ENCODE results near the gene SGCA.

SGCA gene

DNA sequence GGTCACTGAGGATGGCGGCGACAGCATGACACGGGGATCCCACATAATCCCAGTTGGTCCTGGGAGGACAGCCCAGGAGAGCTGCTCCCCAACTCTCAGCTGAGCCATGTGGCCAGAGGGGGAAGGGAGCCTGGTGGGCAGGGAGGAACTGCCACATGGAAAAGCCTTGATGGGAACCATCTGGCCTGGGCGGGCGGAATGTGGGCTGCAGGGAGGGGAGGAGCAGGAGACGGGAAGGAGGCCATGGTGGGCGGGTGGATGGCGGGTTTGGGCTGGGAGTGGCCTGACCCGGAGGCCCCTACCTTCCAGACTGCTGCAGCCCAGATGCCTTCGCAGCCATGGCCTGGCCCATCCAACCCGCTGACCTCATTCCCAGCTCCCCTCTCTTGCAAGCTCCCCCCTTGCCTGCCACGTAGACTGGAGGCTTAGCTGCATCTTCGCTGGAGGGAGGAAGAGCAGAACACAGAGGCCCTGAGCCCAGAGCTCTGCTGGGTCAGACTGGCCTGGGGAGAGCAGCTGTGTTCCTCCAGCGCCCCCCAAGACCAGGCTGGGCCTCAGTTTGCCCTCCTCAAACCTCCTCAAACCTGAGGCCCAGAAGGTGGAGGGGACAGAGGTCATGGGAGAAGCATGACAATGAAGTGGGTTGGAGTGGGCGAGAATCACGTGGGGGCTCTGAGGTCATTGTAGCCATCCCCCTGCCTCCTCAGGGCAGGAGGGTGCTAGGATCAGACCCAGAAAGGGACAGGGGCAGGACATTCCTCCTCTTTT lies 43.9 kb downstream of the SGCA start:
- no peaks in the 10 kb centered on the region for H3K36me3 ChIP-seq (ENCODE audit: control insufficient read depth in 1 of 2, insufficient read depth in 2 of 2, low read length in 2 of 2)
- H3K27me3 ChIP-seq (ENCODE audit: control insufficient read depth in 1 of 2, insufficient read depth in 2 of 2, low read length in 2 of 2), result peaks cover 22 to 27% of the 10 kb centered on the region in 2 donors
- H3K4me1 ChIP-seq (ENCODE audit: control insufficient read depth in 1 of 2, insufficient read depth in 2 of 2, low read length in 2 of 2), result peaks cover 0 to 17% of the 10 kb centered on the region in 2 donors
- peak overlapping the region in 1 of 2 donors; percentile 56 for H3K9ac ChIP-seq (ENCODE audit: low read depth in 1 of 2, low read length in 2 of 2)
- H3K9me3 ChIP-seq (ENCODE audit: control insufficient read depth in 1 of 2, low read length in 2 of 2), result no peaks in the 10 kb centered on the region
- H3K27ac ChIP-seq (ENCODE audit: low read depth, low read length), result peak overlapping the region; percentile 81
- peak overlapping the region in 1 of 2 donors; percentile 3 for H3K4me3 ChIP-seq (ENCODE audit: low read depth in 1 of 2, low read length in 2 of 2)

DNA sequence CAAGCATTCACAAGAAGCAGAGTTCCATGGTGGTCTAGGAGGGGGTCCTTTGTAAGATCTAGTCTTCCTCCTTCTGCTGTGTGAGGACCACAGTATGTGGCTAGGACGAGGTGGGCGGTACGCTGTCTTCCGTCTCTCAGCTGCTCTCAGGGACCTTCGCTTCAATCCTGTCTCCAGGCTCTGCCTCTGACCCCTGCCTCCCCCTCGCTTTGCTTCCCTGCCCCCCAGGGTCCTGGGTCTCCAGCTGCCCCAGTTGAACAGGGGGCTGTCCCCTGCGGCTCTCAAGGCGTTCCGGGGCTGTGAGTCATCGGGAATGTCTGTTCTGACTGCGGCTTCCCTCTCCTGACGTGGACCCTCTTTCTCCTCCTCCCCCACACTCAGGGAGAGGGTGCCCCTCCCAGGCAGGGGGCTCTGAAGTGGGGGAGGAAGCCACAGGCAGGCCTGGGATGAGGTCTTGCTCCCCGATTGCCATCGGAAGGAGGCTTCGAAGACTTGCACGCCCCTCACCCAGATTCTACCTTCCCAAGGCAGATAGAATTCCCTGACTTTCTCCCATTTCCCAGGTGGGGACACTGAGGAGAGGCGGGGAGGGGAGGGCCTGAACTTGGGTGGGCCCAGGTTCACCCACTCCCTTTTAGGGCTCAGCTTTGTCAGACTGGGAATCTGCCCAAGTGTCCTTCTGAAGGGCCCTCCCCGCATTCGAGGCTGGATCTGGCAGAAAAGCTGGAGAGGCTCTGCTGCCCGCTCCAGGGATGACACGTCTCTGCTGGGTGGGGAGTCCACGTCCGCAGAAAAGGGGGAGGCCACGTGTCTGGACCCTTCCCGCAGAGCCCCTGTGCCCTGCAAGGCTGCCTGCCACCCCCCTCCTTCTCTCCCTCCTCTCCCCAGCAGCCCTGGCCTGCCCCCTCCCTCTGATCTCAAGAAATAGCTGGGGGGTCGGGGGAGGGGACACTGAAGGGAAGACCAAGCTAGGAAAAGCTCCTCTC lies 44.7 kb downstream of the SGCA start:
- H3K9ac ChIP-seq (ENCODE audit: low read depth in 1 of 2, low read length in 2 of 2), result peak overlapping the region in 1 of 2 donors; percentile 56
- H3K27ac ChIP-seq (ENCODE audit: low read depth, low read length), result peak overlapping the region; percentile 81
- H3K4me3 ChIP-seq (ENCODE audit: low read depth in 1 of 2, low read length in 2 of 2), result peak overlapping the region in 1 of 2 donors; percentile 3
- H3K4me1 ChIP-seq (ENCODE audit: control insufficient read depth in 1 of 2, insufficient read depth in 2 of 2, low read length in 2 of 2), result peaks cover 0 to 15% of the 10 kb centered on the region in 2 donors
- H3K27me3 ChIP-seq (ENCODE audit: control insufficient read depth in 1 of 2, insufficient read depth in 2 of 2, low read length in 2 of 2), result peaks cover 22 to 27% of the 10 kb centered on the region in 2 donors
- no peaks in the 10 kb centered on the region for H3K9me3 ChIP-seq (ENCODE audit: control insufficient read depth in 1 of 2, low read length in 2 of 2)
- H3K36me3 ChIP-seq (ENCODE audit: control insufficient read depth in 1 of 2, insufficient read depth in 2 of 2, low read length in 2 of 2), result no peaks in the 10 kb centered on the region

DNA sequence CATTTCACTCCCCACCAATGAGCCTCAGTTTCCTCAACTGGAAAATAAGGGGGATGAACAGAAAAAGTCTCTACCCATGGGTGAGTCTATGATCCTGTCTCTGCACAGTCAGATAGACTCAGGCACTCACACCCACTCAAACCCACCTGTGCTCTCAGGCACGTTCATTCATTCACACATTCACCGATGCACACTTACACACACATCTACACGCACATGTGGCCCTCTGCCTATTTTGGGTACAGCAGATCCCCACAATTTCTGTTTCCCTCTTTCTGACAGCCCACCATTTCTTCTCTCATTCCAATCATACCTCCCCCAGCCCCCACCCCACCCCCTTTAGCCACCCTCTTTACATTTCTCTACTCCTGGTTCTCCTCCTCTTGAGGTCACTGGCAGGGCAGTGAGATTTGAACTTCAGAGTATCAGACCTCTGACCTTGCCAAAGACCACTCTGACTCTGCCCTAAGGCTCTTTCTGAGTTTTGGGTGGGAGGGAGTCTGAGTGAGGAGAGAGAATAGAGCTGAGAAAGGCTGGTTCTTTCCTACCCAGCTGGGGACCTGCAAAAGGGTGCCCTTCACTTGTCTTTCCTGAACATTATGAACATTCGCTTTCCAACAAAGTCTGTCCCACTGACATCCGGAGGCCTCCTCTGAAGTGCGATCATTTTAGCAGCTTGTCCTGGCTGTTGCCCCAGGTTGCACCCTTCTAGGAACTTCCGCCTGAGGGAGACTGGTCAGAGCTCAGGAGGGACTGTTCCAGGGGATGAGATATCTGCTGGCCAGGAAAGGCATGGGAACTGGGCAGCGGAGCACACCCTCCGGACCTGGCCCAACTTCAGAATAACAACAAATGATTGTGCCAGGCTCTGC lies 45.7 kb downstream of the SGCA start:
- Histone ChIP-seq H3K27me3 (ENCODE audit: control insufficient read depth in 1 of 2, insufficient read depth in 2 of 2, low read length in 2 of 2) (peaks cover 22 to 26% of the 10 kb centered on the region in 2 donors), H3K9me3 (ENCODE audit: control insufficient read depth in 1 of 2, low read length in 2 of 2) (no peaks in the 10 kb centered on the region), H3K27ac (ENCODE audit: low read depth, low read length) (peak overlapping the region; percentile 20), H3K9ac (ENCODE audit: low read depth in 1 of 2, low read length in 2 of 2) (no peak overlapping the region), H3K4me3 (ENCODE audit: low read depth in 1 of 2, low read length in 2 of 2) (no peak overlapping the region), H3K36me3 (ENCODE audit: control insufficient read depth in 1 of 2, insufficient read depth in 2 of 2, low read length in 2 of 2) (no peaks in the 10 kb centered on the region), H3K4me1 (ENCODE audit: control insufficient read depth in 1 of 2, insufficient read depth in 2 of 2, low read length in 2 of 2) (peaks cover 0 to 10% of the 10 kb centered on the region in 2 donors)

DNA sequence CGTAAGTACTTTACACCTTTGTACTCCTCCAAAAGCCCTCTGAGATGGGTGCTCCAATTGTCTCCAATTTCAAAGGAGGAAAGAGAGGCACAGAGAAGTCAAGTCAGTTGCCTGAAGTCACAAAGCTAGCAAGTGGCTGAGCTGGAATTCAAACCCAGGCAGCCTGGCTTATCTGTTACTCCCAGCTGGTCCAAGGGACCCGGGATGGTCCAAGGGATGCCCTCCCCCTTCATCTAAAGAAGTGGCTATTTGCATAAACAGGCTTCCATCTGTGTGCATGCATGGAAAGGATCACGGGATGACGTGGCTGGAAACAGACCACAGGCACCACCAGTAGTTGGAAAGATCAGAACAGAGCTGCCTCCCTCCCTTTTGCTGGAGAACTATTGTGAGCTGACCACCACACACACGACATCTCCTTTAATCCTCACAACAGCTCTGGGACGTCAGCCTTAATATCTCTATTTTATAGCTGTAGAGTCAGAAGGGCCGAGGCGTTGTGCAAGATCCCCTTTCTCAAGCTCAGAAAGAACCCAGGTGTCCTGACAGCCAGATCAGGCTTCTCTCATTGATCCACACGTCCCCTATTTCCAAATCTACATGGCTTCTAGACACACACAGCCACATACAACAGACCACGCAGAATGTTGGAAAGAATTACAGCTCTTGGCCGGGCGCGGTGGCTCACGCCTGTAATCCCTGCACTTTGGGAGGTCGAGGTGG lies 46.5 kb downstream of the SGCA start:
- no peaks in the 10 kb centered on the region for H3K9me3 ChIP-seq (ENCODE audit: control insufficient read depth in 1 of 2, low read length in 2 of 2)
- H3K27ac ChIP-seq (ENCODE audit: low read depth, low read length), result peak overlapping the region; percentile 6
- H3K4me3 ChIP-seq (ENCODE audit: low read depth in 1 of 2, low read length in 2 of 2), result no peak overlapping the region
- H3K9ac ChIP-seq (ENCODE audit: low read depth in 1 of 2, low read length in 2 of 2), result no peak overlapping the region
- peaks cover 0 to 10% of the 10 kb centered on the region in 2 donors for H3K4me1 ChIP-seq (ENCODE audit: control insufficient read depth in 1 of 2, insufficient read depth in 2 of 2, low read length in 2 of 2)
- H3K36me3 ChIP-seq (ENCODE audit: control insufficient read depth in 1 of 2, insufficient read depth in 2 of 2, low read length in 2 of 2), result no peaks in the 10 kb centered on the region
- H3K27me3 ChIP-seq (ENCODE audit: control insufficient read depth in 1 of 2, insufficient read depth in 2 of 2, low read length in 2 of 2), result peaks cover 18 to 26% of the 10 kb centered on the region in 2 donors

DNA sequence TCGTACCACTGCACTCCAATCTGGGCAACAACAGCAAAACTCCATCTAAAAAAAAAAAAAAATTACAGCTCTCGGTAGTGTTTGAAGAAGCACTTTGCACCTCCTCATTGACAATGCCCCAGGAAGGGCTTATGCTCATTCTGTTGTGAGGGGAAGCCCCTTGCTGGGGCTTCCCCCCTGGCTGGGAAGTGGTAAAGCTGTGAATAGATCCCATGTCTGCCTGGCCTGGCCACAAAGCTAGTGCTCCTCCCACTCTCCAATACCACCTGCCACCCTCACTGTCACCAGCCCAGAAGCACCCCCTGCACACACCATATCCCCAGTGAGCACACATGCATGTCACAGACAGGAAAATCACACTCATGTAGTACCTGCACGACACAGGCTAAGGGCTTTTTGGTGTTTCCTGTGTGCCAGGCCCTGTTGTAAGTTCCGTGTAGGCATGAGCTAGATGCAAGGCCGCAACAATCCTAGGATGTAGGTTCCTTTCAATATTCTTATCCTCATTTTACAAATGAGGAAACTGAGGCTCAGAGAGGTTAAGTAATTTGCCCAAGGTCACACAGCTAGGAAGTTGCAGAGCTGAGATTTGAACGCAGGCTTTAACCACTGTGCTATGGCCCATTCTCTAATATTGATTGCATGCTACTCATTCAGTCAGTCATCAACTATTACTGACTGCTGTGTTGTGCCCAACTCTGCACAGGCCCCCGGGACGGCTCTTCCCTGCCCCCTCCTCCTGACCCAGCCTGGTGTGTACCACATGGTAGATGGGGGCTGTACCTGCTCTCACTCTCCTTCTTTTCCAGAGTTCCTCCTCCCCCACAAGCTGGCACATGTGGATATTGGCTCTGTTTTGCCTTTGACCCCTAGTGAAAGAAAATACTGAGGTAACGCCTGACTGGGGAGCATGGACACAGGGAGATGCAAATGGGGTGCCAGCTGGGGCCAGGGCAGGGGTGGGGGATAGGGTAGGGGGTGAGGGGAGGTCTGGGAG lies 47.5 kb downstream of the SGCA start:
- Histone ChIP-seq H3K27ac (ENCODE audit: low read depth, low read length) (no peak overlapping the region), H3K4me3 (ENCODE audit: low read depth in 1 of 2, low read length in 2 of 2) (no peak overlapping the region), H3K4me1 (ENCODE audit: control insufficient read depth in 1 of 2, insufficient read depth in 2 of 2, low read length in 2 of 2) (peaks cover 0 to 10% of the 10 kb centered on the region in 2 donors)

DNA sequence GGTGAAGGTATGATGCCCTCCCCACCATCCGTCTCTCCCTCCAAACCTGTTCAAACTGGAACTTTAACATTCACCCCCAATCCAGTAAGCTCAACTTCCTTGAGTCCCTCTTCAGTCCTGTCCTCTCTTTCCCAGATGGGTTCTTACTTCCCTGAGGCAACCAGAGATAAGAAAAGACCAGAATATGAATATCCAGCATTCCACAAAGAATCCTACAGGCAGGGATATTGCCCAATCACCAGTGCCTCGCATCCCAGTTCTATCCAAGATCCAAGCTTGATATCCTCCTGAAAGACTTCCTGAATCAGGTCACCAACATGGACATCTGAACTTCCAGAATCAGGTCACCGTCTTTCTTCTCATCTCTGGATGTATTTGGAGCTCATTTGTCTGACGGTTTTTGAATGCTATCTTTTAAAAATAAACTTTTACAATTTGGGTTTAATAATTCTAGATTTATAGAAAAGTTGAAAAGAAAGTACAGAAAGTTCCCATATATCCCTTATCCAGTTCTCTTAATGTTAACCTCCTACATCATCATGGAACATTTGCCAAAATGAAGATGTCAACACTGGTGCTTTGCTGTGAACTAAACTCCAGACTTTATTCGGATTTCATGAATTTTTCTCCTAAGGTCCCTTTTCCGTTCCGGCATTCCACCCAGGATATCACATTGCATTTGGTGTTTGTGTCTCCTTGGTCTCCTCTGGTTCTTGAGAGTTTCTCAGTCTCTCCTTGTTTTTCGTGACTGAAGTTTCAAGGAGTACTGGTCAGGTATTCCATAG lies 49.4 kb downstream of the SGCA start:
- H3K4me1 ChIP-seq (ENCODE audit: control insufficient read depth in 1 of 2, insufficient read depth in 2 of 2, low read length in 2 of 2), result peaks cover 0 to 3% of the 10 kb centered on the region in 2 donors
- no peak overlapping the region for H3K4me3 ChIP-seq (ENCODE audit: low read depth in 1 of 2, low read length in 2 of 2)
- H3K27ac ChIP-seq (ENCODE audit: low read depth, low read length), result no peak overlapping the region
- H3K27me3 ChIP-seq (ENCODE audit: control insufficient read depth in 1 of 2, insufficient read depth in 2 of 2, low read length in 2 of 2), result peaks cover 12 to 16% of the 10 kb centered on the region in 2 donors
- no peaks in the 10 kb centered on the region for H3K9me3 ChIP-seq (ENCODE audit: control insufficient read depth in 1 of 2, low read length in 2 of 2)
- no peaks in the 10 kb centered on the region for H3K36me3 ChIP-seq (ENCODE audit: control insufficient read depth in 1 of 2, insufficient read depth in 2 of 2, low read length in 2 of 2)
- H3K9ac ChIP-seq (ENCODE audit: low read depth in 1 of 2, low read length in 2 of 2), result no peak overlapping the region

More for the DNA sequence above, 47.5 kb downstream of the SGCA start:
- H3K27me3 ChIP-seq (ENCODE audit: control insufficient read depth in 1 of 2, insufficient read depth in 2 of 2, low read length in 2 of 2), result peaks cover 16 to 20% of the 10 kb centered on the region in 2 donors
- no peaks in the 10 kb centered on the region for H3K36me3 ChIP-seq (ENCODE audit: control insufficient read depth in 1 of 2, insufficient read depth in 2 of 2, low read length in 2 of 2)
- no peak overlapping the region for H3K9ac ChIP-seq (ENCODE audit: low read depth in 1 of 2, low read length in 2 of 2)
- no peaks in the 10 kb centered on the region for H3K9me3 ChIP-seq (ENCODE audit: control insufficient read depth in 1 of 2, low read length in 2 of 2)

DNA sequence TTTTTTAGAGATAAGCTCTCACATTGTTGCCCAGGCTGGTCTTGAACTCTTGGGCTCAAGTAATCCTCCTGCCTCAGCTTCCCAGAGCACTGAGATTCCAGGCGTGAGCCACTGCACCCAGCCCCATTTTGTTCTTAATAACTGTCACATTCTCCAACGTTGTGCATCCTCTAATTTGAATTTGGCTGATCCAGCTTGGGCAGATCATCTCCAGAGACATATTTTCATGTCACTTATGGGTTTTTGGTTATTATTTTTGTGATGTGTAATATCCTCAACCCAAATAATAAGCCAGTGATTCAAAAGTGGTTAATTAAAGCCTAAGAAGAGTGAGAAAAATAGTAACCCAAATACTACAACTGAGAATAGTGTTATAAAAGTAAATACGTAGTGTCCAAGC lies 51.8 kb downstream of the SGCA start:
- Histone ChIP-seq H3K27me3 (ENCODE audit: control insufficient read depth in 1 of 2, insufficient read depth in 2 of 2, low read length in 2 of 2) (peaks cover 0 to 2% of the 10 kb centered on the region in 2 donors), H3K9ac (ENCODE audit: low read depth in 1 of 2, low read length in 2 of 2) (no peak overlapping the region), H3K27ac (ENCODE audit: low read depth, low read length) (no peak overlapping the region), H3K4me1 (ENCODE audit: control insufficient read depth in 1 of 2, insufficient read depth in 2 of 2, low read length in 2 of 2) (no peaks in the 10 kb centered on the region), H3K4me3 (ENCODE audit: low read depth in 1 of 2, low read length in 2 of 2) (no peak overlapping the region), H3K36me3 (ENCODE audit: control insufficient read depth in 1 of 2, insufficient read depth in 2 of 2, low read length in 2 of 2) (no peaks in the 10 kb centered on the region), H3K9me3 (ENCODE audit: control insufficient read depth in 1 of 2, low read length in 2 of 2) (no peaks in the 10 kb centered on the region)

DNA sequence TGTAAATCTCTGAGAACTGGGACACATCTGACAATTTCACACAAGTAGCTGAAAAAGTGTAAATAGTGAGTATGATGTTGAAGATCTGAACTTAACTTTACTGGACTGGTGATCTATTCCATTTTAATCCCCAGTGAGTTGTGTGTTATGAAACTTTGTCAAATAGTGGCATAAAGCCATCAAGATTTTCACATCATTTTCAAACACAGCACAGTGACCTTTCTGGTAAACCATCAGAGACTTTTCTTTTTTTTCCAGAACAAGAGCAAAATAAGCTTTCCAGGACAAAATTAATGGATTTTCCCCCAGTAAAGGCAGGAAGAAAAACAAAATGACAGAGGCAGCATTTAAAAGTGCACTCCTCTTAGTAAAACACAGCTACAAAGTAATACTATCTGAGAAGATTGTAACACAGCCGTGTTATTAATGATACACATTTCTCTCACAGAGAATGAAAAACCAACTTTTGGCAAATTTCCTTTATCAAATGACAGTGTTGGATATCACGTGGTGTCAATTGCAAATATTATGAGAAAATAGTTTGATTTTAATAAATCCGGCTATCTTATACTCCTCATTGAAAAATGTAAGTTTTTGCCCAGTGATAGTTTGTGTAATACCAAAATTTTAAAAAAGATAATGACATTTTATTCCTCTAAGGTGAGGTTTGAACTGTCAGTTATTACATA lies 52.4 kb downstream of the SGCA start:
- Histone ChIP-seq H3K27me3 (ENCODE audit: control insufficient read depth in 1 of 2, insufficient read depth in 2 of 2, low read length in 2 of 2) (peaks cover 0 to 2% of the 10 kb centered on the region in 2 donors), H3K4me1 (ENCODE audit: control insufficient read depth in 1 of 2, insufficient read depth in 2 of 2, low read length in 2 of 2) (no peaks in the 10 kb centered on the region), H3K9me3 (ENCODE audit: control insufficient read depth in 1 of 2, low read length in 2 of 2) (no peaks in the 10 kb centered on the region), H3K9ac (ENCODE audit: low read depth in 1 of 2, low read length in 2 of 2) (no peak overlapping the region), H3K4me3 (ENCODE audit: low read depth in 1 of 2, low read length in 2 of 2) (no peak overlapping the region), H3K36me3 (ENCODE audit: control insufficient read depth in 1 of 2, insufficient read depth in 2 of 2, low read length in 2 of 2) (no peaks in the 10 kb centered on the region), H3K27ac (ENCODE audit: low read depth, low read length) (no peak overlapping the region)

All from duodenal mucosa (tissue), 2 donors.